Endometrial microvascular endothelial cells (primary cell): ENCODE measurements around the gene CELF4. TPM values are rescaled to one million over a fixed set of nuclear protein-coding genes. Genes with fewer than 3 reads are reported as not detected.

Experiments used
- in situ Hi-C: cut with HindIII; loops from 2 replicates; pipeline ENCODE4 v1.10.0; 2017; ENCODE audit warnings: low sequenced_read_pairs, low pct_unique_long_range_greater_than_20kb; ENCODE audit errors: inconsistent ontology term
- total RNA-seq: library from RNA; depleted of rRNA; stranded (reverse); fragments of >200 nt; gene quantifications from one replicate; pipeline ENCODE4 v1.2.3, GENCODE V29; 2015; ENCODE audit errors: inconsistent ontology term

Gene CELF4
- total RNA-seq, 1 donor from 2014 or later, result not detected

GRCh38 chr18:37507239-37507638 lies 58.4 kb downstream of the CELF4 start:
- in situ Hi-C loops, result no loop called here

GRCh38 chr18:37506001-37506400 lies 59.6 kb downstream of the CELF4 start:
- in situ Hi-C loops, result no loop called here

- in situ Hi-C loops, result no loop called here
Observed at GRCh38 chr18:37505321-37505720, 60.3 kb downstream of the CELF4 start.

- in situ Hi-C loops, result no loop called here
Observed at GRCh38 chr18:37502601-37503000, 63.0 kb downstream of the CELF4 start.

GRCh38 chr18:37502036-37502435 lies 63.6 kb downstream of the CELF4 start:
- in situ Hi-C loops, result no loop called here

GRCh38 chr18:37501136-37501535 lies 64.5 kb downstream of the CELF4 start:
- in situ Hi-C loops, result no loop called here

- in situ Hi-C loops, result no loop called here
Observed at GRCh38 chr18:37499913-37500312, 65.7 kb downstream of the CELF4 start.

- in situ Hi-C loops, result no loop called here
Observed at GRCh38 chr18:37499044-37499443, 66.6 kb downstream of the CELF4 start.

- in situ Hi-C loops, result no loop called here
Observed at GRCh38 chr18:37497853-37498518, 67.6 kb downstream of the CELF4 start.

GRCh38 chr18:37496568-37496967 lies 69.0 kb downstream of the CELF4 start:
- in situ Hi-C loops, result no loop called here

- in situ Hi-C loops, result no loop called here
Observed at GRCh38 chr18:37495354-37495753, 70.2 kb downstream of the CELF4 start.

GRCh38 chr18:37494406-37494805 lies 71.2 kb downstream of the CELF4 start:
- in situ Hi-C loops, result no loop called here

GRCh38 chr18:37493352-37493935 lies 72.2 kb downstream of the CELF4 start:
- in situ Hi-C loops, result no loop called here

GRCh38 chr18:37492952-37493351 lies 72.6 kb downstream of the CELF4 start:
- in situ Hi-C loops, result no loop called here

- in situ Hi-C loops, result no loop called here
Observed at GRCh38 chr18:37491526-37491925, 74.1 kb downstream of the CELF4 start.

GRCh38 chr18:37489998-37490397 lies 75.6 kb downstream of the CELF4 start:
- in situ Hi-C loops, result no loop called here

GRCh38 chr18:37489011-37489410 lies 76.6 kb downstream of the CELF4 start:
- in situ Hi-C loops, result no loop called here

GRCh38 chr18:37487400-37487867 lies 78.2 kb downstream of the CELF4 start:
- in situ Hi-C loops, result no loop called here

GRCh38 chr18:37486848-37487247 lies 78.8 kb downstream of the CELF4 start:
- in situ Hi-C loops, result no loop called here

GRCh38 chr18:37484983-37485834 lies 80.4 kb downstream of the CELF4 start:
- in situ Hi-C loops, result no loop called here
